ENCODE data around the gene MFSD2A.

DNA sequence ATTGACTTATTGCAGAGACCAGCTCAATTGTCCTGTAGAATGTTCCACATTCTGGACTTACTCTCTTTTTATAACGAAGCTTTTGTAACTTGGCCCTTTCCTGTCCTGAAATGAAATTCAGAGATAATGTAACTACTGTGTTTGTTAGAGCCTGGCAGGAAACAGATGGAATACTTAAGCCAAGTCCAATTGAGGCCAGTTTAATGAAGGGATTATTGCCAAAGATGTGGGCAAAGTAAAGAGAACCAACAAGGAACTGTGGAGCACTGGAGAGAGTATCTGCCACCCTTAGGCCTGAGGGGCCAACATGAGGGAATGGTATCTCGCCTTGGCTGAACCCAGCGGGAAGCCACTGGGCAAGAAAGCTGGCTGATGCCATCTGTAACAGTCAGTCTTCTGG lies 32.9 kb downstream of the MFSD2A start:
- no peak for TF ChIP-seq EZH2 (IDR thresholded peaks at IDR 0.05; ENCODE audit: insufficient read depth, low read length)
- TF ChIP-seq, protein P1, sequence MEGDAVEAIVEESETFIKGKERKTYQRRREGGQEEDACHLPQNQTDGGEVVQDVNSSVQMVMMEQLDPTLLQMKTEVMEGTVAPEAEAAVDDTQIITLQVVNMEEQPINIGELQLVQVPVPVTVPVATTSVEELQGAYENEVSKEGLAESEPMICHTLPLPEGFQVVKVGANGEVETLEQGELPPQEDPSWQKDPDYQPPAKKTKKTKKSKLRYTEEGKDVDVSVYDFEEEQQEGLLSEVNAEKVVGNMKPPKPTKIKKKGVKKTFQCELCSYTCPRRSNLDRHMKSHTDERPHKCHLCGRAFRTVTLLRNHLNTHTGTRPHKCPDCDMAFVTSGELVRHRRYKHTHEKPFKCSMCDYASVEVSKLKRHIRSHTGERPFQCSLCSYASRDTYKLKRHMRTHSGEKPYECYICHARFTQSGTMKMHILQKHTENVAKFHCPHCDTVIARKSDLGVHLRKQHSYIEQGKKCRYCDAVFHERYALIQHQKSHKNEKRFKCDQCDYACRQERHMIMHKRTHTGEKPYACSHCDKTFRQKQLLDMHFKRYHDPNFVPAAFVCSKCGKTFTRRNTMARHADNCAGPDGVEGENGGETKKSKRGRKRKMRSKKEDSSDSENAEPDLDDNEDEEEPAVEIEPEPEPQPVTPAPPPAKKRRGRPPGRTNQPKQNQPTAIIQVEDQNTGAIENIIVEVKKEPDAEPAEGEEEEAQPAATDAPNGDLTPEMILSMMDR (IDR thresholded peaks at IDR 0.05; ENCODE audit: insufficient read depth, low read depth, low read length): no peak

All from astrocyte (in vitro differentiated cells and primary cell).